Tibial nerve (tissue), 4 donors: Measurements from ENCODE around the gene TNP2. TPM values are rescaled to one million over a fixed set of nuclear protein-coding genes. Genes with fewer than 3 reads are reported as not detected.

Source experiments
- DNase-seq, 2 donors: peaks; one replicate each; pipeline ENCODE4 v3.0.0-alpha.2; 2019; ENCODE audit warnings: low spot score in 2 of 2
- H3K27ac ChIP-seq, 4 donors: fragments of 200-600 bp; sonication (generic) in 3 of 4; one replicate each; pipeline ENCODE4 v1.5.1; 2017 to 2019; ENCODE audit warnings: mild to moderate bottlenecking in 1 of 4
- H3K27me3 ChIP-seq, 2 donors: fragments of 200-600 bp; sonication (generic) in 1 of 2; one replicate each; pipeline versions ENCODE4 v1.5.1 to v1.6.0; 2017 to 2019
- H3K36me3 ChIP-seq, 3 donors: fragments of 200-600 bp; sonication (generic); one replicate each; pipeline ENCODE4 v1.5.1; 2018 to 2019
- H3K4me1 ChIP-seq, 4 donors: fragments of 200-600 bp; sonication (generic) in 3 of 4; one replicate each; pipeline ENCODE4 v1.5.1; 2017 to 2019
- H3K4me3 ChIP-seq, 4 donors: fragments of 200-600 bp; sonication (generic) in 3 of 4; one replicate each; pipeline ENCODE4 v1.5.1; 2017 to 2019; ENCODE audit warnings: mild to moderate bottlenecking in 1 of 4, moderate library complexity in 1 of 4
- H3K9me3 ChIP-seq, 4 donors: fragments of 200-600 bp; sonication (generic) in 3 of 4; one replicate each; pipeline ENCODE4 v1.5.1; 2017 to 2019
- CTCF ChIP-seq, 5 experiments: fragments of 200-600 bp in 3 of 5; fragments of 450-650 bp in 2 of 5; sonication (generic) in 3 of 5; IDR thresholded peaks; one replicate each; pipeline ENCODE4 v1.5.1; 2016 to 2019; ENCODE audit warnings: antibody characterized with exemption in 5 of 5, mild to moderate bottlenecking in 3 of 5, moderate library complexity in 2 of 5
- EP300 ChIP-seq, 2 donors: sonication (generic); formaldehyde crosslinking; IDR thresholded peaks; one replicate each; pipeline ENCODE4 v1.6.1; 2017; ENCODE audit warnings: antibody characterized with exemption in 2 of 2, mild to moderate bottlenecking in 1 of 2
- POLR2A ChIP-seq, 2 donors: fragments of 450-650 bp; IDR thresholded peaks; one replicate each; pipeline ENCODE4 v1.6.1; 2017; ENCODE audit warnings: antibody characterized with exemption in 2 of 2, mild to moderate bottlenecking in 2 of 2, moderate library complexity in 2 of 2
- WGBS, 2 donors: methylation state at CpG; one replicate each; pipeline ENCODE4 v1.1.5; 2018; 5-methylcytosine and 5-hydroxymethylcytosine counted together
- total RNA-seq, 4 donors: library from RNA; depleted of rRNA; stranded (reverse); fragments of >200 nt; gene quantifications; one replicate each; pipeline ENCODE4 v1.1.0, GENCODE V29; 2016

TNP2 gene
- total RNA-seq, 4 donors from 2014 or later = not detected

GRCh38 chr16:11240636-11241473 is 28.3 kb downstream of the TNP2 start:
- Histone ChIP-seq H3K27ac (no peak overlapping the region), H3K27me3 (no peaks in the 10 kb centered on the region), H3K36me3 (no peaks in the 10 kb centered on the region), H3K9me3 (no peaks in the 10 kb centered on the region), H3K4me1 (no peaks in the 10 kb centered on the region), H3K4me3 (no peak overlapping the region)
- 70 to 76% methylated on average over 10 of the region's 10 CpGs for WGBS, 2 donors
- DNase-seq = no peak
- no peak for TF ChIP-seq EP300 (IDR thresholded peaks at IDR 0.05)
- TF ChIP-seq POLR2A (IDR thresholded peaks at IDR 0.05) = no peak
- no peak for TF ChIP-seq CTCF (IDR thresholded peaks at IDR 0.05)

GRCh38 chr16:11239644-11240632 is 29.2 kb downstream of the TNP2 start:
- Histone ChIP-seq H3K27ac (no peak overlapping the region), H3K27me3 (no peaks in the 10 kb centered on the region), H3K4me3 (no peak overlapping the region), H3K4me1 (no peaks in the 10 kb centered on the region), H3K36me3 (no peaks in the 10 kb centered on the region), H3K9me3 (no peaks in the 10 kb centered on the region)
- WGBS, 2 donors = 86 to 88% methylated on average over 10 of the region's 10 CpGs
- no peak for TF ChIP-seq POLR2A (IDR thresholded peaks at IDR 0.05)
- no peak for TF ChIP-seq CTCF (IDR thresholded peaks at IDR 0.05)
- no peak for TF ChIP-seq EP300 (IDR thresholded peaks at IDR 0.05)
- no peak for DNase-seq

GRCh38 chr16:11238272-11239202 is 30.6 kb downstream of the TNP2 start:
- Histone ChIP-seq H3K4me1 (no peaks in the 10 kb centered on the region), H3K9me3 (no peaks in the 10 kb centered on the region), H3K27me3 (peaks cover 0 to 3% of the 10 kb centered on the region in 2 donors), H3K27ac (no peak overlapping the region), H3K36me3 (no peaks in the 10 kb centered on the region), H3K4me3 (no peak overlapping the region)
- WGBS, 2 donors = 95 to 96% methylated on average over 15 of the region's 15 CpGs
- DNase-seq = no peak
- TF ChIP-seq EP300 (IDR thresholded peaks at IDR 0.05) = no peak
- no peak for TF ChIP-seq CTCF (IDR thresholded peaks at IDR 0.05)
- TF ChIP-seq POLR2A (IDR thresholded peaks at IDR 0.05) = no peak

GRCh38 chr16:11236461-11237254 is 32.5 kb downstream of the TNP2 start:
- Histone ChIP-seq H3K27ac (no peak overlapping the region), H3K27me3 (peaks cover 0 to 3% of the 10 kb centered on the region in 2 donors), H3K4me1 (peaks cover 0 to 9% (median 3%) of the 10 kb centered on the region in 4 donors), H3K9me3 (no peaks in the 10 kb centered on the region), H3K36me3 (no peaks in the 10 kb centered on the region), H3K4me3 (no peak overlapping the region)
- DNase-seq = no peak
- TF ChIP-seq CTCF (IDR thresholded peaks at IDR 0.05) (no peak), EP300 (IDR thresholded peaks at IDR 0.05) (peak in 1 of 2 donors; percentile 27)
- WGBS, 2 donors = 79 to 82% methylated on average over 10 of the region's 10 CpGs
